BLaER1 treated with 17β-estradiol and CSF1 and Interleukin-3, amounts not matched to agents 10 nM and 100 nM (cell line): Measurements from ENCODE around the gene FYN.
"Not testable (repeated sequence)": the region's sequence is repeated elsewhere in the genome, so short reads cannot be mapped to it uniquely, and the experiment has no call there.

Experiments used
- H3K27ac ChIP-seq, 11 experiments: shearing (Covaris generic); formaldehyde crosslinking; 2 replicates each; pipeline ENCODE4 v1.8.1; 2022
- H3K27me3 ChIP-seq, 11 experiments: shearing (Covaris generic); formaldehyde crosslinking; 2 replicates each; pipeline ENCODE4 v1.8.1; 2022
- H3K36me3 ChIP-seq, 11 experiments: shearing (Covaris generic); formaldehyde crosslinking; 2 replicates each; pipeline ENCODE4 v1.8.1; 2022
- H3K4me1 ChIP-seq, 10 experiments: shearing (Covaris generic); formaldehyde crosslinking; 2 replicates each; pipeline ENCODE4 v1.8.1; 2022
- H3K4me2 ChIP-seq, 11 experiments: shearing (Covaris generic); formaldehyde crosslinking; 2 replicates each; pipeline ENCODE4 v1.8.1; 2022
- H3K4me3 ChIP-seq, 10 experiments: shearing (Covaris generic); formaldehyde crosslinking; 2 replicates each; pipeline ENCODE4 v1.8.1; 2022
- H3K9ac ChIP-seq, 11 experiments: shearing (Covaris generic); formaldehyde crosslinking; 2 replicates each; pipeline ENCODE4 v1.8.1; 2022
- H3K9me3 ChIP-seq, 11 experiments: shearing (Covaris generic); formaldehyde crosslinking; replicated peaks in 1 of 11; 2 replicates each; pipeline ENCODE4 v1.8.1; 2022
- H4K20me1 ChIP-seq, 11 experiments: shearing (Covaris generic); formaldehyde crosslinking; 2 replicates each; pipeline ENCODE4 v1.8.1; 2022
- Cebpa-rat ChIP-seq, 11 experiments: shearing (Covaris generic); IDR thresholded peaks; 2 replicates each; pipeline ENCODE4 v1.8.1; 2022

Gene FYN

GRCh38 chr6:111909238-111909637, 36.0 kb upstream of the FYN start:
- TF ChIP-seq Cebpa-rat (IDR thresholded peaks at IDR 0.05), result no peak
- no peaks in the 10 kb centered on the region for H3K27me3 ChIP-seq
- no peaks in the 10 kb centered on the region for H4K20me1 ChIP-seq
- peaks cover 0 to 4% (median 0%) of the 10 kb centered on the region in 11 experiments; a peak in 1 of 22 replicates for H3K9me3 ChIP-seq
- peaks cover 0 to 11% (median 0%) of the 10 kb centered on the region in 10 experiments; a peak in 5 of 20 replicates for H3K4me1 ChIP-seq
- H3K36me3 ChIP-seq, result no peaks in the 10 kb centered on the region
- no peak overlapping the region for H3K9ac ChIP-seq
- H3K27ac ChIP-seq, result no peak overlapping the region
- no peak overlapping the region for H3K4me3 ChIP-seq
- no peak overlapping the region for H3K4me2 ChIP-seq

- H3K4me1 ChIP-seq, result peaks cover 0 to 11% (median 0%) of the 10 kb centered on the region in 10 experiments; a peak in 5 of 20 replicates
- not testable (repeated sequence) for H3K36me3 ChIP-seq, H4K20me1 ChIP-seq, H3K4me2 ChIP-seq, H3K27ac ChIP-seq, H3K27me3 ChIP-seq, H3K4me3 ChIP-seq, H3K9ac ChIP-seq, H3K9me3 ChIP-seq
These were observed 35.1 kb upstream of the FYN start for GRCh38 chr6:111908365-111908764.

GRCh38 chr6:111900735-111901134, 27.5 kb upstream of the FYN start:
- Histone ChIP-seq H3K27me3 (no peaks in the 10 kb centered on the region), H4K20me1 (no peaks in the 10 kb centered on the region), H3K27ac (no peak overlapping the region), H3K9me3 (no peaks in the 10 kb centered on the region), H3K9ac (no peak overlapping the region), H3K4me2 (no peak overlapping the region), H3K4me3 (no peak overlapping the region), H3K4me1 (no peaks in the 10 kb centered on the region), H3K36me3 (no peaks in the 10 kb centered on the region)
- TF ChIP-seq Cebpa-rat (IDR thresholded peaks at IDR 0.05), result no peak

- H4K20me1 ChIP-seq, result no peaks in the 10 kb centered on the region
- no peak overlapping the region for H3K27ac ChIP-seq
- no peaks in the 10 kb centered on the region for H3K9me3 ChIP-seq
- H3K9ac ChIP-seq, result no peak overlapping the region
- H3K4me1 ChIP-seq, result no peaks in the 10 kb centered on the region
- no peaks in the 10 kb centered on the region for H3K27me3 ChIP-seq
- TF ChIP-seq Cebpa-rat (IDR thresholded peaks at IDR 0.05), result no peak
- H3K36me3 ChIP-seq, result no peaks in the 10 kb centered on the region
- no peak overlapping the region for H3K4me3 ChIP-seq
- no peak overlapping the region for H3K4me2 ChIP-seq
These were observed 26.3 kb upstream of the FYN start for GRCh38 chr6:111899531-111899930.

- H3K4me2 ChIP-seq, result no peak overlapping the region
- H3K4me1 ChIP-seq, result no peaks in the 10 kb centered on the region
- no peak overlapping the region for H3K27ac ChIP-seq
- no peak overlapping the region for H3K4me3 ChIP-seq
- no peaks in the 10 kb centered on the region for H3K9me3 ChIP-seq
- no peaks in the 10 kb centered on the region for H3K27me3 ChIP-seq
- no peaks in the 10 kb centered on the region for H3K36me3 ChIP-seq
- no peak overlapping the region for H3K9ac ChIP-seq
- no peaks in the 10 kb centered on the region for H4K20me1 ChIP-seq
- TF ChIP-seq Cebpa-rat (IDR thresholded peaks at IDR 0.05), result no peak
These were observed 25.2 kb upstream of the FYN start for GRCh38 chr6:111898452-111898851.

GRCh38 chr6:111894951-111895350, 21.7 kb upstream of the FYN start:
- no peak overlapping the region for H3K9ac ChIP-seq
- H3K36me3 ChIP-seq, result no peaks in the 10 kb centered on the region
- no peak overlapping the region for H3K4me3 ChIP-seq
- H3K9me3 ChIP-seq, result no peaks in the 10 kb centered on the region
- no peak overlapping the region for H3K4me2 ChIP-seq
- H3K4me1 ChIP-seq, result no peaks in the 10 kb centered on the region
- no peaks in the 10 kb centered on the region for H3K27me3 ChIP-seq
- no peaks in the 10 kb centered on the region for H4K20me1 ChIP-seq
- no peak overlapping the region for H3K27ac ChIP-seq
- no peak for TF ChIP-seq Cebpa-rat (IDR thresholded peaks at IDR 0.05)

GRCh38 chr6:111894272-111894671, 21.0 kb upstream of the FYN start:
- no peaks in the 10 kb centered on the region for H3K4me1 ChIP-seq
- H4K20me1 ChIP-seq, result no peaks in the 10 kb centered on the region
- no peaks in the 10 kb centered on the region for H3K9me3 ChIP-seq
- TF ChIP-seq Cebpa-rat (IDR thresholded peaks at IDR 0.05), result no peak
- no peaks in the 10 kb centered on the region for H3K27me3 ChIP-seq
- no peak overlapping the region for H3K9ac ChIP-seq
- no peaks in the 10 kb centered on the region for H3K36me3 ChIP-seq
- no peak overlapping the region for H3K27ac ChIP-seq
- H3K4me2 ChIP-seq, result no peak overlapping the region
- H3K4me3 ChIP-seq, result no peak overlapping the region

GRCh38 chr6:111892431-111892830, 19.2 kb upstream of the FYN start:
- Histone ChIP-seq H3K27ac (no peak overlapping the region), H4K20me1 (no peaks in the 10 kb centered on the region), H3K27me3 (no peaks in the 10 kb centered on the region), H3K9me3 (no peaks in the 10 kb centered on the region), H3K4me3 (no peak overlapping the region), H3K4me2 (no peak overlapping the region), H3K4me1 (no peaks in the 10 kb centered on the region), H3K36me3 (no peaks in the 10 kb centered on the region), H3K9ac (no peak overlapping the region)
- TF ChIP-seq Cebpa-rat (IDR thresholded peaks at IDR 0.05), result no peak

GRCh38 chr6:111890988-111891387, 17.7 kb upstream of the FYN start:
- H3K9me3 ChIP-seq, result peaks cover 0 to 4% (median 0%) of the 10 kb centered on the region in 11 experiments; a peak in 1 of 22 replicates
- H3K4me2 ChIP-seq, result no peak overlapping the region
- no peak overlapping the region for H3K4me3 ChIP-seq
- no peaks in the 10 kb centered on the region for H3K36me3 ChIP-seq
- H4K20me1 ChIP-seq, result no peaks in the 10 kb centered on the region
- H3K27me3 ChIP-seq, result no peaks in the 10 kb centered on the region
- H3K9ac ChIP-seq, result no peak overlapping the region
- no peak overlapping the region for H3K27ac ChIP-seq
- no peak for TF ChIP-seq Cebpa-rat (IDR thresholded peaks at IDR 0.05)
- H3K4me1 ChIP-seq, result no peaks in the 10 kb centered on the region

GRCh38 chr6:111888928-111889695, 15.9 kb upstream of the FYN start:
- no peak overlapping the region for H3K4me2 ChIP-seq
- no peak overlapping the region for H3K9ac ChIP-seq
- no peak overlapping the region for H3K27ac ChIP-seq
- H3K4me3 ChIP-seq, result no peak overlapping the region
- no peaks in the 10 kb centered on the region for H3K4me1 ChIP-seq
- H4K20me1 ChIP-seq, result no peaks in the 10 kb centered on the region
- no peaks in the 10 kb centered on the region for H3K36me3 ChIP-seq
- peaks cover 0 to 6% (median 0%) of the 10 kb centered on the region in 11 experiments; a peak in 2 of 22 replicates for H3K9me3 ChIP-seq
- TF ChIP-seq Cebpa-rat (IDR thresholded peaks at IDR 0.05), result no peak
- no peaks in the 10 kb centered on the region for H3K27me3 ChIP-seq

- not testable (repeated sequence) for H3K27ac ChIP-seq, H3K27me3 ChIP-seq, H4K20me1 ChIP-seq, H3K4me3 ChIP-seq, H3K9ac ChIP-seq, H3K9me3 ChIP-seq, H3K4me1 ChIP-seq, H3K4me2 ChIP-seq, H3K36me3 ChIP-seq
These were observed 13.5 kb upstream of the FYN start for GRCh38 chr6:111886793-111887192.
